Suprapubic skin (tissue), 3 donors: ENCODE measurements around the gene HECTD3.

Experiments
- POLR2AphosphoS5 ChIP-seq, 3 donors: sonication (generic); formaldehyde crosslinking; IDR thresholded peaks; one replicate each; pipeline ENCODE4 v1.6.1; 2017; ENCODE audit warnings: antibody characterized with exemption in 3 of 3
- TF ChIP-seq, protein P1 (sequence below), 2 donors: fragments of 200-600 bp in 1 of 2; fragments of 450-650 bp in 1 of 2; sonication (generic) in 1 of 2; IDR thresholded peaks; one replicate each; pipeline ENCODE4 v1.5.1; 2016 to 2019; ENCODE audit warnings: antibody characterized with exemption in 2 of 2, mild to moderate bottlenecking in 1 of 2, moderate library complexity in 1 of 2

- no peak for TF ChIP-seq POLR2AphosphoS5 (IDR thresholded peaks at IDR 0.05)
- TF ChIP-seq, protein P1, sequence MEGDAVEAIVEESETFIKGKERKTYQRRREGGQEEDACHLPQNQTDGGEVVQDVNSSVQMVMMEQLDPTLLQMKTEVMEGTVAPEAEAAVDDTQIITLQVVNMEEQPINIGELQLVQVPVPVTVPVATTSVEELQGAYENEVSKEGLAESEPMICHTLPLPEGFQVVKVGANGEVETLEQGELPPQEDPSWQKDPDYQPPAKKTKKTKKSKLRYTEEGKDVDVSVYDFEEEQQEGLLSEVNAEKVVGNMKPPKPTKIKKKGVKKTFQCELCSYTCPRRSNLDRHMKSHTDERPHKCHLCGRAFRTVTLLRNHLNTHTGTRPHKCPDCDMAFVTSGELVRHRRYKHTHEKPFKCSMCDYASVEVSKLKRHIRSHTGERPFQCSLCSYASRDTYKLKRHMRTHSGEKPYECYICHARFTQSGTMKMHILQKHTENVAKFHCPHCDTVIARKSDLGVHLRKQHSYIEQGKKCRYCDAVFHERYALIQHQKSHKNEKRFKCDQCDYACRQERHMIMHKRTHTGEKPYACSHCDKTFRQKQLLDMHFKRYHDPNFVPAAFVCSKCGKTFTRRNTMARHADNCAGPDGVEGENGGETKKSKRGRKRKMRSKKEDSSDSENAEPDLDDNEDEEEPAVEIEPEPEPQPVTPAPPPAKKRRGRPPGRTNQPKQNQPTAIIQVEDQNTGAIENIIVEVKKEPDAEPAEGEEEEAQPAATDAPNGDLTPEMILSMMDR (IDR thresholded peaks at IDR 0.05): no peak
Measured at GRCh38 chr1:45057542-45057941, 46.4 kb upstream of the HECTD3 start.
